ACHN (cell line): Measurements from ENCODE around the gene KLHL36.
"Not testable (repeated sequence)": the region's sequence is repeated elsewhere in the genome, so short reads cannot be mapped to it uniquely, and the experiment has no call there.

Experiments used
- DNase-seq: peaks from one replicate; pipeline ENCODE4 v3.0.0-alpha.2; 2015
- in situ Hi-C: cut with HindIII; loops from 2 replicates; pipeline ENCODE4 v1.10.0; 2017; ENCODE audit warnings: low sequenced_read_pairs, low pct_ligation_motif_present, low pct_unique_long_range_greater_than_20kb

KLHL36 gene

DNA sequence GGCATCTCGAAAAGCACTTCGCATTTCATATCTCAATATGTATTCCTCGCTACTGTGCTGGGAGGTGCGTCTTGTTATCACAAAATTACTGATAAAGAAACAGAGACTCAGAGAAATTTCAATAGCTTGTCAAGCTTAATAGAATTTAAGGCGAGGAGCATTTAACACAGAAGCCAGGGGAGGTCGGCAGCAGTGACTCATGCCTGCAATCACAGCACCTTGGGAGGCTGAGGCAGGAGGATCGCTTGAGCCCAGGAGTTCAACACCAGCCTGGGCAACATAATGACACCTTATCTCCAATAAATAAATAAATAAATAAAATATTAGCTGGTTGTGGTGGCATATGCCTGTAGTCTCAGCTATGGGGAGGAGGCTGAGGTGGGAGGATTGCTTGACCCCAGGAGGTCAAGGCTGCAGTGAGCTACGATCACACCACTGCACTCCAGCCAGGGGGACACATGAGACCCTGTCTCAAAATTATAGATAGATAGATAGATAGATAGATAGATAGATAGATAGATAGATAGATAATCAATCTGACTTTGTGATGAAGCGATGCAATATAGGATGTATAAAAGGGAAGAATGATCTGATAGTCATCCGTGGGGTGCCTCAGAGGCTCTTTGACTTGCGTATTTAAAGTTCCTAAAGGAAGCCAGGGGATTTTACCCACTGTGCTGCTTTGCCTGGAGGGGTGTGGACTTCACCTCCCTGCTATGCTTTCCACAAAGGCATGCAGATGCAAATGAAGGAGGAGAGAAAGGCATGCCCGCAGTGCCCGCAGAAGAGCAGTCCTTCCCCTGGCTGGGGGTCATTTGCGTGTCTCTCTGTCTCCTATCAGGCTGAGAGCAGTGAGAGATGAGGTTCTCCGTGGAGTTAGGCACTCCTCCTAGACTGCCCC is 35.6 kb downstream of the KLHL36 start:
- in situ Hi-C loops: no loop called here
- no peak for DNase-seq

DNA sequence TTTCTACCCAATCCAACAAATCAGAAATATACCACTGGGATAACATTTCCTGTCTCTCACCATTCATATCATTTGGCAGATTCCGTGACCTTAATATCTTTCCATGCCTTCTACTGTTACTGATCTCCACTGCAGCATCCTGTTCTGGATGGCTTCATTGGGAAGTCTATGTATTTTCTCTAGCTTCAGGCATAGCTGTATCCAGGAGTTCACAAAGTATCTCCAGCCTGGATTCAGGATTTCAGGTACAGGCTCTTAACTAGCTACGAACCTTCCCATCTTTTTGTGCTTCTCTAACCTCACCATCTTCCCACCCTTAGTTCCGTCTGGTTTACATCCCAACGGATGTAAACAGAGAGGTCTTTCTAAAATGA is 36.3 kb downstream of the KLHL36 start:
- in situ Hi-C loops: no loop called here
- DNase-seq: no peak

DNA sequence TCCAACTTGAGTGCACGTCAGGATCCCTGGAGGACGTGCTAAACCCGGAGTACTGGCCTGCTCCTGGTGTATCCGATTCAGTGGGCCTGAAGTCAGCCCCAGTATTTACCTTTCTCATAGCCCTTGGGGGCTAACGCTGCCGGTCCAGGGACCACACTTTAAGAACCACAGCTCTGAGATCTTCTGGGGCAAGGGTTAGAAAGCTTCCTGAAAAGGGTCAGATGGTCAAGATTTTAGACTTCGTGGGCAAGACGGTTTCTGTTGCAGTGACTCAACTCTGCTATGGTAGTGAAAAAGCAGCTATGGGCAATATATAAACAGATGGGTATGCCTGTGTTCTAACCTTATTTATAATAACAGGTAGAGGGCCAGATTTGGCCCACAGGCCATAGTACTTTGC is 36.9 kb downstream of the KLHL36 start:
- in situ Hi-C loops: no loop called here
- DNase-seq: no peak

DNA sequence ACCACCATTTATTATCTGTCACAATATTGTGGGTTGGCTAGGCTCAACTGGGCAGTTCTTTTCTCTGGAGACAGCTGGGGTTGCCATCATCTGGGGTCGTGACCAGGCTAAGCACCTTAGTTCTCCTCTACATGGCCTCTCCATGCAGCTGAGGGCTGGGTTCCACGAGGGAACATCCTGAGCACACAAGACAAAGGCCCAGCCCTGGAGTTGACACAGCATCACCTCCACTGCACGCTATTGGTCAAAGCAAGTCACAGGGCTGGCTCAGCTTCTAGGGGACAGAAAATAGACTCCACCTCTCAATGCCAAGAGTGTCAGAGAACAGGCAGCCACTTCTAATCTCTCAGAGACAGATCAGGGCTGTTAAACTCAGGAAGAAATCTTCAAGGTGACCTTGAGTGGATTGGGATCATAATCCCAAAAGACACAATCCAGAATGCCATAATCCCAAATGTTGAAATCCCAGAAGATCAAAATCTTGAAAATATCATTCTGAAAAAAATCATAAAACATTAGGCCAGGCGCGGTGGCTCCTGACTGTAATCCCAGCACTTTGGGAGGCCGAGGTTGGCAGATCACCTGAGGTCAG is 38.5 kb downstream of the KLHL36 start:
- in situ Hi-C loops: no loop called here

DNA sequence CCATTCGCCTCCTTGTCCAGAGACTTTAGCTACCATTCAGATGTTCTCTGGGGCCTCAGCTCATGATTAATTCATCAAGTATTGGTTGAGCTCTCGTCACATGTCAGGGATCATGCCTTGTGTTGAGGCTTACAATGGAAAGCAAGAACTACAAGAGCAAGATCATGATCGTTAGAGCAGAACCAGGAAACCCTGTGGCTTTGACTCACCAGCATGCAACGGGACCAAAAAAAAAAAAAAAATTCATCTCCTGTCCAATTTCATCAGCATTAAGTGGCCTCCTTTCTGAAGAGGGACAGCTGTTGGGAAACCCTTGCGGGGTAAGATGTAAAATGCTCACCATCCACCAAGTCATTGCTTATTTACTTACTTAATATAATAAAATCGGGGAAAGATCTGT is 39.4 kb downstream of the KLHL36 start:
- peak; percentile 99 for DNase-seq
- in situ Hi-C loops: no loop called here

More for the DNA sequence above, 38.5 kb downstream of the KLHL36 start:
- no peak for DNase-seq

DNA sequence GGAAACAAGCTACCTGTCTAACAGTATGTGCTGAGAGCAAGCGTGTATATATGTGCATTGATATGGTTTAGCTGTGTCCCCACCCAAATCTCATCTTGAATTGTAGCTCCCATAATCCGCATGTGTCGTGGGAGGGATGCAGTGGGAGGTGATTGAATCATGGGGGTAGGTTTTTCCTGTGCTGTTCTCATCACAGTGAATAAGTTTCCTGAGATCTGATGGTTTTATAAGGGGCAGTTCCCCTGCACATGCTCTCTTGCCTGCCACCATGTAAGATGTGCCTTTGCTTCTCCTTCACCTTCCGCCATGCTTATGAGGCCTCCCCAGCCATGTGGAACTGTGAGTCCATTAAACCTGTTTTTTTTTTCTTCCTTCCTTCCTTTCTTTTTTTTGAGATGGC is 39.9 kb downstream of the KLHL36 start:
- DNase-seq, in situ Hi-C loops: not testable (repeated sequence)

DNA sequence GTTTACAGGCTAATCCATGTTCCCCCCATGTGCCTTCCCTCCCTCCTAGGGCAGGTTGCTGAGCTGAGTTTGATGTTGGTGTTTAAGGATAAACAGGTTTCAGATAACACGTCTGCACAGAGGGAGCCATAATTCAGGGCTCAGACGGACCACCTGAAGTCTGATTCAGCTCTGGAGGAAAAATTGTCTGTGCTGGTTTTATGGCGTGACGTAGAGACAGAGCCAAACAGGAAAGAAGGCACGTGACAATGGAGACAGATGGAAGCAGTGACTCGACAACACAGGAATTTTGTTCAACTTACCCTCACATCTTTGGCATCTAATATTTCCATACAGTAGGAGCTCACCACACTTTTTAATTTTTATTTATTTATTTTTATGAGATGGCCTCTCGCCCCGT is 40.8 kb downstream of the KLHL36 start:
- DNase-seq: no peak
- in situ Hi-C loops: no loop called here

DNA sequence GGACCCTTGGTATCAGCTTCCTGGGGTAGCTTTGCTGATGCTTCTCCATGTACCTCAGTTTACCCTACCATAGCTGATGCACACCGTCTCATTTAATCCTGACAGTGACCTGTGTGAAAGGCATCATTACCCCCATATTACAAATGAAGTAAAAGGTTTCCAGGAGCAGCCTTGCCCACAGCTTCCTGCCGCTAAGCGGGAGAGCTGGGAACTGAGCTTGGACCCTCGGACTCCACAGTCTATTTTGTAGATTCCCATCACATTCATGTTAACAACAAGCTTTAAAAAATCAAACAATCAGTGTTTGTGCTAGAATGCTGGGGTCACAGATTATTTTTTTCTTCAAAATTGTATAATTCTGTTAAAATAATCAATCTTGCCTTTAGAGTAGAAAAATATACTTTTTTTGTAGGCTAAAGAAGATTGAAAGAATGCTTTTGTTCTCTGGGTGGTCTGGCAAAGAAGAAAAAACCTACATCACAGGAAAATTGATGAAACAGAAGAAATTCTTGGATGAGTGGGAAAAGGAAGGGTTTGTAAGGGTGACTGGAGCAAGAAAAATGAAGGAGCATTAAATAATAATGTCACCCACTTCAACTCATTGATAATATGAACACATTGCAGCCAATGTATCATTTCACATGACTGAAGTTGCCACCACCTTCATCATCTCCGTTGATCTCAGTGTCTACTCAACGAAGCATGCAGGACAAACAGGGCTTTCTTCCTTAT is 41.9 kb downstream of the KLHL36 start:
- in situ Hi-C loops: no loop called here
- no peak for DNase-seq

DNA sequence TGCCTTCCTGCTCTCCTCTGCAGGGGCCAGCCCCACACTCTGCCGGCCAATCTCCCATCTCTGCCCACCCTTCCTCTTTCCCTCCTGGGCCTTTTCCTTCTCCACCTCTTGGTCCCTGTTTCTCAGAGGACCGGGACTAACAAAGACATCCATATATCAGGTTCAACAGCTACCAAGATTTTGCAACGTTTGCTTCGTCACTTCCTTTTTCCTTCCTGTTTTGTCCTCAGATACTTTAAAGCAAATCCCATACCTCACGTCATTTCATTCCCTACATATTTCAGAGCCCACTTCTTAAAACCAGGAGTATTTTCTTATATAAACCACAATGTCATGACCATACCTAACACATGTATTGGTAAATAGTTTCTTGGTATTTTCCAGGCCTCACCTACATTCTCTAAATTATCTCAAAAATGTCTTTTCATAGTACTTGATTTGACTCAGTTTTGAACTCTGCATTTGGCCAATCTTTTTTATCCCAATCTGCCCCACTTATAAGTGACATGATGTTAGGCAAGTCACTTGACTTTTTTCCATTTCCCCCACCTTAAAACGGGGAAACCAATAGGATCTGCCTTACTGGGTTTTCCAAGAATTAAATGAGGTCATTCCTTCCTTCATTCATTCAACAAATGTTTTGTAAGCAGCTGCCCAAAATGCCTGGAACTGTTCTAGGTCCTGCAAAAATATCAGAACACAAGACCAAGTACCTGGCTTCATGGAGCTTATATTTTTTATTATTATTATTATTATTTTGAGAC is 44.3 kb downstream of the KLHL36 start:
- in situ Hi-C loops: no loop called here
- DNase-seq: no peak

DNA sequence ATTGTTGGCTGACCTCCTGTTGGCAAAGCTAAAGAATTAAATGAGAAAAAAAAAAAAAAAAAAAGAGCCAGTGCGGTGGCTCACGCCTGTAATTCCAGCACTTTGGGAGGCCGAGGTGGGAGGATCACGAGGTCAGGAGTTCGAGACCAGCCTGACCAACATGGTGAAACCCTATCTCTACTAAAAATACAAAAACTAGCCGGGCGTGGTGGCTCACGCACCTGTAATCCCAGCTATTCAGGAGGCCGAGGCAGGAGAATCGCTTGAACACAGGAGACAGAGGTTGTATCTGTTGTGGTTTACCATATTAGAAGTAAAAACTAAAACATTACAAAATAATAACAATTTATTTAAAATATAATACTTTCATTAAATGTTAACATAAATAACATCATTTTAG is 45.6 kb downstream of the KLHL36 start:
- in situ Hi-C loops, DNase-seq: not testable (repeated sequence)

DNA sequence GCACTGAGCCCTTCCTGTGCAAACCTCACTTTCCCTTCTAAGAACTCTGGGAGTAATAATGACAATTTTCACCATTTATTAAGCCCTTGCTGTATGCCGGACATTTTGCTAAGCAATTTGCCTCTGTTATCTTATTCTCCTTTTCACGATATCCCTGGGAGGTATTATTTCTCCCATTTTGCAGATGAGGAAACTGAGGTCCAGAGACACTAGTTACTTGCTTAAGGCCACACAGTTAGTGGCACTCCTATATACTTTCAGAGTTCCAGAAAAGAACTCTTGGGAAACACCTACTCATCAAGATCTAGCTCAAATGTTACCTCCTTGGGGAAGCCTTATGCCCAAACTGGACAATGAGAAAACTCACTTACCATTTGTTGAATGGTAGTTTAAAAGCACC is 46.7 kb downstream of the KLHL36 start:
- in situ Hi-C loops: no loop called here
- DNase-seq: no peak

DNA sequence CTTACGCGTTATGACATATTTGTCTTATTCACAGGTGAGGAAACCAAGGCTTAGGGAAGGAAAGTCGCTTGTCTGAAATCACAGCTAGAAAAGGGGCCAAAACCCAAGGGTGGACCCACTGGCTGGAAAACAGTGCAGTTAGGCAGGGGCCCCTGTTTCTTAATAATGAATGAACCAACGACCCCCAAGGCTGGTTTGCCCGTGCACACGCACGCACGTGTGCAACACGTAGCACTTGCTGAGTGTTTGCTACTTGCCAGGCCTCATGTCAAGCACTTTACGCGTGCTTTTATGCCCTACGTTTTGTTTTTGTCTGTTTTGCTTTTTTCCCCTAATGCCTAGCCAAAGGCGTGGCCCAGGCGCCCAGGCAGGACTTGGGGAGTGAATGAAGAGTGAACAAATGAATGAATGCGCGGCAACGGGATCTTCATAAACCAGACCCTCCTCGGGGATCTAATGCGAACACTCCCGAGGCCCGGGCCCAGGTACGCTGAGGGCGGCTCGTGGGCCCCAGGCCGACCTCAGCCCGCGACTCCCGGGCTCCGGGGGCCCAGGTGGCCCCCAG is 50.9 kb downstream of the KLHL36 start:
- in situ Hi-C loops: no loop called here
- peak; percentile 42 for DNase-seq

DNA sequence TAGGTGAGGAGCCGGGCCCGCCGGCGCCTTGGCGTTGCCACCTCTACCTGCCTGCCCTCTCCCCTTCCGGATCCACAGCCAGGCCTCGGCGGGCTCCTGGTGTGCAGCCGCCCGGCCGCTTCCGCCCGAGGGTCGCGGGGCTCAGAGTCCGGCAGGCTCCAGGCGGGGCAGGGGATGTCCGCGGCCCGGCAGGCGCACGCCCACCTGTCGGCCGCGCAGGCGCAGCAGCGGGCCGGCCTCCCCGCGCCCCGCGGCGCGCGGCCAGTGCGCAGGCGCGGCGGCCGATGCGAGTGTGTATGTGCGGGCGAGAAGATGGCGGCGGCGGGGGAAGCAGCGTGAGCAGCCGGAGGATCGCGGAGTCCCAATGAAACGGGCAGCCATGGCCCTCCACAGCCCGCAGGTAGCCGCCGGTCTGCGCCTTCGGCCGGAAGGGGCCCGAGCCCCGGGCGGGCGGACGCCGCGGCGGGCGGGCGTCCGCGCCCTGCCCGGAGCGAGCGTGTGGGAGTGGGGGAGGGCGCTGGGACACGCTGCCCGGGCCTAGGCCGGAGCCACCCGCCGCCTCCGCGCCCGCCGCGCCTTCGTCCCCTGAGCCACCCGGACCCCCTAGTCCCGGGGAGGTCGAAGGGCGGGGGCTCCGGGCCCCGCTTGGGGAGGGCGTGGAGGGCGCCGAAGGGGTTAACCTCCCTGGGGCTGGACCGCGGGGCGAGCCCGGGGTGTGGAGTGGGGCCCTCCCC is 51.6 kb downstream of the KLHL36 start, which contains the start of gene USP10:
TSS of gene USP10 (plus strand) at position 289 of the 734 bp plus-strand sequence. CDS start at position 380, 91 bp downstream.
- DNase-seq: peak; percentile 89
- in situ Hi-C loops: no loop called here

DNA sequence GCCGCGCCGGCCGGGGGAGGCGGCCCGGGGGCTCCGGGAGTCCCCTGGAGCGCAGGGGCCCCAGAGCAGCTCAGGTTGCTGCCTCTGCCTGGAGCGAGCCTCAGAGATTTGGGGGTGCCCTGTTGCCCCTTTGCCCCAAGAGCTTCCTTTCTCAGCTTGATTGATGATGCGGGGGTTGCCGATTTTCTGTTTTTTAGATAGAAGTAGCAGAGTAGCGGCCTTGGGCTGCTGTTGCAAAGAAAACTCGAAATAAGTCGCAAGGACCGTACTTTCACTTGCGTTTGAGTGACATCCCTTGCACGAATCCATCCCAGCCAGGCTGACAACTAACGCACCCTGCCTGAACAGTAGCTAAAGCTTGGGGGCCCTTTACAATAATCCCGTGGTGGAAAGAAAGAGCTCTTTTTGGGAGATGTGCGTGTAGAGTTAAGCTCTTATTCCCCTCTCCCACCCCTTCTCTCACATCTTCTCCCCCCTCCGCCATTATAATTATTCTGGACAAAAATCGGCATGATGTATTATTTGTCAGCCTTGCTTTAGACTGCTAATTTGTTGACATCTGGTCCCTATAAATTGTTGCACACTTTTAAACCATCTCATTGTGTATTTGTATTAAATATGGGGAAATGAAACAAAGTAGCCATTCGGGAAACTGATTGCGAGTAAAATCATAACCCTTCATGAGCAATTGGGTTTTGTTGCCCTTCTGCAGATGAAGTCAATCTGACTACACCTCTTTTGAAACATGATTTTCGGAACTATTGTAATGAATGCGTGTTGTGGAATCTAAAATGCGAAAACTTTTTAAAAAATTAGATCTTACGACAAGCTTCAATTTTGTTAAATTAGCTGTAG is 52.4 kb downstream of the KLHL36 start:
- peak; percentile 50 for DNase-seq
- in situ Hi-C loops: no loop called here

DNA sequence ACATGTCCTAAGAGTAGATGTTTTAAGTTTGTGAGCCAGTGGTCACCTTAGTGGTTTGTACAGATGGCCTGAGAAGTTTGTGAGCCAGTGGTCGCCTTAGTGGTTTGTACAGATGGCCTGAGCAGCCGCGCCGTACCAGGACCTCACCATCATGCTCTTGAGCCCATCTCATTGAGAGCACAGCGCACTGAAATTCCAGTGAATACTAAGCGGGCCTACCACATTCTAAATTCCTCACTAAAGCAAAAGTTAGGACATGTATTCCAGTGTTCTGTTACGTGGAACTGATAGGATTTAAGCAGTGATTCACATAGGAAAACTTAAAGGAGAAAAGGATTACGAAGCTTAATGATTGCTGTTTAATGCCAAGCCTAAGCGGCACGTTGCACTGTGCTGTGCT is 55.4 kb downstream of the KLHL36 start:
- in situ Hi-C loops: no loop called here
- no peak for DNase-seq

DNA sequence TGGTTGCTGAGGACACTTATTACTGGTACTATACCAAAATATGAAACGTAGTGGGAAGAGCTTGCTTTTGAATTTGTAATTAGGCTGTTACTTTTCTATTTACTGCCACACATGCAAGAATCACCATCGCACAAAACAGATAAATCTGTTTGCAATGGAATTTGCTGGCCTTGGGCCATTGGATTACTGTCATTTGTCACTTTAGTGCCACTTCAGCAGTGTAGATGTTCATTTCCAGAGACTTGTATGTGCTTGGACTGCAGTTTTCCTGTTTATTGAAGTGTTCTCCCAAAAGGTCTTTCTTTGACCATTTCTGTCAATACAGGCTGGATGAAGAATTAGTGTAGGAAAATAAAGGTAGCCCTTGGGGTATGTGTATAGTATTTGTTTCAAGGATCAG is 55.9 kb downstream of the KLHL36 start:
- DNase-seq: no peak
- in situ Hi-C loops: no loop called here

DNA sequence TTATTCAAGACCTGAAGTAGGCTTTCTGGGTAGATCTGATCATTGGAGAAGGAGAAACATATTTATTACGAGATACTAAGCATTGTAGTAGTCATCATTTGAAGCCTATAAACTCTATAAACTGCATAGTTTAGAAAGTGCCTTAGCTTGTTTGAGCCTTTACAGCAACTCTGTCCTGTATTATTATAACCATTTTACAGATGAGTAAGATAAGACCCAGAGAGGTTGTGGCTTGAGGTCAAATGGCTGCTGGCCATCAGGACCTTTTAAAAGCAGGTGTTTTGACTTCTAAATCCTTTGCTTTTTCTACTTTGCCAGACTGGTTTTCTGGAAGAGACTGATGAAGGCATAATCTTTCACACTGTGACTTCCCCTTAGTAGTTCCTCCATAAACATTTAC is 58.5 kb downstream of the KLHL36 start:
- in situ Hi-C loops: no loop called here
- no peak for DNase-seq
